ENCODE data around the gene ZC3H12C.

Gene ZC3H12C

GRCh38 chr11:110165039-110165925 is 72.1 kb downstream of the ZC3H12C start:
- ChIA-PET POLR2A (no interaction called here), CTCF (interaction anchor here (0.6 to 2.5 kb wide), 4 partner anchors 9 to 1530 kb away, joined by 3 to 16 read pairs (median 3); no protein-coding TSS in a partner anchor)
- DNase-seq (ENCODE audit: low read depth, low spot score): no peak
- TF ChIP-seq CTCF (IDR thresholded peaks at IDR 0.05; ENCODE audit: insufficient read depth, low read length, missing control alignments): no peak
- no peak overlapping the region for H3K4me3 ChIP-seq (ENCODE audit: low read depth, low read length)

GRCh38 chr11:110168033-110168803 is 75.0 kb downstream of the ZC3H12C start:
- DNase-seq (ENCODE audit: low read depth, low spot score): no peak
- no peak overlapping the region for H3K4me3 ChIP-seq (ENCODE audit: low read depth, low read length)
- TF ChIP-seq CTCF (IDR thresholded peaks at IDR 0.05; ENCODE audit: insufficient read depth, low read length, missing control alignments): no peak
- POLR2A ChIA-PET: no interaction called here
- CTCF ChIA-PET: no interaction called here

GRCh38 chr11:110169738-110170137 is 76.5 kb downstream of the ZC3H12C start:
- no peak for DNase-seq (ENCODE audit: low read depth, low spot score)
- ChIA-PET CTCF (interaction anchor here (1.0 kb wide), 1 partner anchor 15 kb away, joined by 4 read pairs; no protein-coding TSS in a partner anchor), POLR2A (no interaction called here)
- no peak for TF ChIP-seq CTCF (IDR thresholded peaks at IDR 0.05; ENCODE audit: insufficient read depth, low read length, missing control alignments)
- H3K4me3 ChIP-seq (ENCODE audit: low read depth, low read length): no peak overlapping the region

GRCh38 chr11:110172468-110173065 is 79.4 kb downstream of the ZC3H12C start:
- no peak for DNase-seq (ENCODE audit: low read depth, low spot score)
- POLR2A ChIA-PET: no interaction called here
- no peak overlapping the region for H3K4me3 ChIP-seq (ENCODE audit: low read depth, low read length)
- TF ChIP-seq CTCF (IDR thresholded peaks at IDR 0.05; ENCODE audit: insufficient read depth, low read length, missing control alignments): no peak
- CTCF ChIA-PET: interaction anchor here (0.9 to 1.8 kb wide), 5 partner anchors 8 to 261 kb away, joined by 3 to 8 read pairs (median 5); no protein-coding TSS in a partner anchor

- H3K4me3 ChIP-seq (ENCODE audit: low read depth, low read length): peak overlapping the region; percentile 29; the same call in 1 of the 2 replicates
- DNase-seq (ENCODE audit: low read depth, low spot score): no peak
- peak; percentile 75 for TF ChIP-seq CTCF (IDR thresholded peaks at IDR 0.05; ENCODE audit: insufficient read depth, low read length, missing control alignments)
- CTCF ChIA-PET: interaction anchor here (0.8 to 3.1 kb wide), 15 partner anchors 9 to 265 kb away, joined by 3 to 22 read pairs (median 4); no protein-coding TSS in a partner anchor
- POLR2A ChIA-PET: no interaction called here
Observed at GRCh38 chr11:110173811-110174644, 80.8 kb downstream of the ZC3H12C start.
